Nephron (organoid): ENCODE measurements around the gene PACRG.

Experiments
- H3K27ac Mint-ChIP-seq, 3 experiments: 2 replicates each; pipeline ENCODE4 v1.8.0; 2020; ENCODE audit warnings: mixed read lengths in 3 of 3, mild to moderate bottlenecking in 2 of 3, moderate library complexity in 1 of 3
- H3K27me3 Mint-ChIP-seq: 2 replicates; pipeline ENCODE4 v1.8.0; 2021; ENCODE audit warnings: low read depth, mild to moderate bottlenecking, moderate library complexity, mixed read lengths
- H3K36me3 Mint-ChIP-seq: 2 replicates; pipeline ENCODE4 v1.8.0; 2020; ENCODE audit warnings: low read depth, mixed read lengths
- H3K4me1 Mint-ChIP-seq: 2 replicates; pipeline ENCODE4 v1.8.0; 2020; ENCODE audit warnings: mixed read lengths
- H3K4me3 Mint-ChIP-seq, 3 experiments: 2 replicates each; pipeline ENCODE4 v1.8.0; 2020; ENCODE audit warnings: mild to moderate bottlenecking in 3 of 3, mixed read lengths in 3 of 3, moderate library complexity in 2 of 3
- H3K9me3 Mint-ChIP-seq: 2 replicates; pipeline ENCODE4 v1.8.0; 2020; ENCODE audit warnings: mixed read lengths
- CTCF ChIP-seq, 3 experiments: fragments of 200-600 bp; sonication (generic); IDR thresholded peaks; one replicate each; pipeline ENCODE4 v1.5.0; 2021; ENCODE audit warnings: antibody characterized with exemption in 3 of 3; ENCODE audit not compliant: unreplicated experiment in 3 of 3

Gene PACRG

GRCh38 chr6:163031931-163032330 is 304.2 kb downstream of the PACRG start:
- Mint-ChIP-seq H3K4me3 (no peak overlapping the region), H3K36me3 (no peaks in the 10 kb centered on the region), H3K27ac (no peak overlapping the region), H3K27me3 (no peaks in the 10 kb centered on the region), H3K9me3 (peaks cover 14% of the 10 kb centered on the region), H3K4me1 (no peaks in the 10 kb centered on the region)
- TF ChIP-seq CTCF (IDR thresholded peaks at IDR 0.05; ENCODE audit: unreplicated experiment in 3 of 3): no peak

- H3K27ac Mint-ChIP-seq: no peak overlapping the region
- no peaks in the 10 kb centered on the region for H3K4me1 Mint-ChIP-seq
- H3K36me3 Mint-ChIP-seq: no peaks in the 10 kb centered on the region
Observed at GRCh38 chr6:163036160-163036645, 308.4 kb downstream of the PACRG start.

DNA sequence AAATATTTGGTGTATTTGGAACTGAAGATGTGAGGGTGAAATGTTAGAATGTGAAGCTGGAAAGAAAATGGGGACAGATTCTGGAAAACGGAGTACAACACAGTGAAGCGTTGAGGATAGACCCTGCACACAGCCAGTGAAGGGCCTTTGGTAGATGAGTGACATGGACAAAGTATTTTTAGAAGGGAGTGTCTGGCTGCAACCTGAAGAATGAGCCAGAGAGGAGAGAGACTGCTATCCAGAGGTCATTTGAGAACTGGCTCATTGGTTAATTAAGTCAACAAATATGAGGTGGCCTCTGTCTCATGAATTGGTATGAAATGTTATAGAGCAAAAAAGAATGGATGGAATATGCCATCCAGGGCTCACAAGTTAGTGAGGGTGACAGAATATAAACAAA is 310.5 kb downstream of the PACRG start:
- H3K27ac Mint-ChIP-seq: no peak overlapping the region
- no peaks in the 10 kb centered on the region for H3K4me1 Mint-ChIP-seq
- H3K27me3 Mint-ChIP-seq: no peaks in the 10 kb centered on the region
- peaks cover 22% of the 10 kb centered on the region for H3K9me3 Mint-ChIP-seq
- H3K4me3 Mint-ChIP-seq: no peak overlapping the region
- no peaks in the 10 kb centered on the region for H3K36me3 Mint-ChIP-seq
- no peak for TF ChIP-seq CTCF (IDR thresholded peaks at IDR 0.05; ENCODE audit: unreplicated experiment in 3 of 3)

More at GRCh38 chr6:163036160-163036645, 308.4 kb downstream of the PACRG start:
- H3K27me3 Mint-ChIP-seq: no peaks in the 10 kb centered on the region
- H3K4me3 Mint-ChIP-seq: no peak overlapping the region
- no peak for TF ChIP-seq CTCF (IDR thresholded peaks at IDR 0.05; ENCODE audit: unreplicated experiment in 3 of 3)
- H3K9me3 Mint-ChIP-seq: peaks cover 25% of the 10 kb centered on the region

- Mint-ChIP-seq H3K36me3 (no peaks in the 10 kb centered on the region), H3K4me3 (no peak overlapping the region), H3K27me3 (peaks cover 3% of the 10 kb centered on the region), H3K9me3 (peaks cover 8% of the 10 kb centered on the region), H3K27ac (no peak overlapping the region), H3K4me1 (peaks cover 6% of the 10 kb centered on the region)
- TF ChIP-seq CTCF (IDR thresholded peaks at IDR 0.05; ENCODE audit: unreplicated experiment in 3 of 3): no peak
Observed at GRCh38 chr6:163048345-163048744, 320.6 kb downstream of the PACRG start.

- Mint-ChIP-seq H3K27ac (no peak overlapping the region), H3K27me3 (no peaks in the 10 kb centered on the region), H3K4me3 (no peak overlapping the region), H3K9me3 (peaks cover 8% of the 10 kb centered on the region), H3K36me3 (no peaks in the 10 kb centered on the region), H3K4me1 (no peaks in the 10 kb centered on the region)
- no peak for TF ChIP-seq CTCF (IDR thresholded peaks at IDR 0.05; ENCODE audit: unreplicated experiment in 3 of 3)
Observed at GRCh38 chr6:163053667-163054344, 326.0 kb downstream of the PACRG start.

DNA sequence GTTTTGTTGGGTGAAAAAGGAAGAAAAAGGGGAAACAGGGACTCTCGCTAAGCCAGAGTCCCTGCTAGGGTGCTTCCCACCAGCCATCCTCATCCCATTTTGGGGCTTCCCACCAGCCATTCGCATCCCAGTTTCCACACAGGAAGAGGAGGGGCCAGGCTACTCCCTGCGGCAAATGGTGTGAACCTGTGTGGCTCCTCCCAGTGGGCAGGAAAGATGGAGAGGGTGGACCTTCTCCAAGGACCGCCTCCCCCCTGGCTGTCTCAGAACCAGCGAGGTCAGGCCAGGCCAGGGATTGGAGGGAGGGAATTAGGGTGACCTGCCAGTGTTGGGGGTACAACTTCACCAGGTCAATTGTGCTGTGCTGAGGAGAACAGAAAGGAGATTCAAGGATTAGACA is 326.9 kb downstream of the PACRG start:
- Mint-ChIP-seq H3K4me3 (no peak overlapping the region), H3K27ac (no peak overlapping the region), H3K27me3 (no peaks in the 10 kb centered on the region), H3K36me3 (no peaks in the 10 kb centered on the region), H3K4me1 (no peaks in the 10 kb centered on the region), H3K9me3 (peaks cover 10% of the 10 kb centered on the region)
- TF ChIP-seq CTCF (IDR thresholded peaks at IDR 0.05; ENCODE audit: unreplicated experiment in 3 of 3): no peak
